ENCODE data around the gene ZNF428.

- peak; percentile 88 to 89 for TF ChIP-seq POLR2A (IDR thresholded peaks at IDR 0.05)
- peak in 1 of 4 experiments; percentile 5 for TF ChIP-seq CTCF (IDR thresholded peaks at IDR 0.05)
- TF ChIP-seq POLR2AphosphoS5 (IDR thresholded peaks at IDR 0.05), result peak; percentile 65
- TF ChIP-seq EP300 (IDR thresholded peaks at IDR 0.05), result no peak
These were observed at the start of gene ZNF428 for GRCh38 chr19:43619262-43620060.

All from gastroesophageal sphincter (tissue), 3 donors.